Central memory CD8-positive, alpha-beta T cell (primary cell): Measurements from ENCODE around the gene LYPLA2.

Experiments used
- ATAC-seq: fragments of 150-1000 bp; cut with Tn5 transposase; replicated peaks from 2 replicates; pipeline ENCODE4 v1.10.0; 2022; ENCODE audit warnings: mild to moderate bottlenecking, moderate FRiP score, moderate number of reproducible peaks; ENCODE audit not compliant: poor library complexity, severe bottlenecking; ENCODE audit errors: extremely low read depth
- DNase-seq, 2 donors: peaks; one replicate each; pipeline ENCODE4 v3.0.0; 2021; ENCODE audit warnings: low spot score in 2 of 2
- H3K27ac Mint-ChIP-seq: one replicate; pipeline ENCODE4 v1.8.0; 2022; ENCODE audit warnings: low read depth, mild to moderate bottlenecking, moderate library complexity, mixed read lengths
- H3K27me3 Mint-ChIP-seq: one replicate; pipeline ENCODE4 v1.8.0; 2022; ENCODE audit warnings: mixed read lengths
- H3K36me3 Mint-ChIP-seq: one replicate; pipeline ENCODE4 v1.8.0; 2022; ENCODE audit warnings: mild to moderate bottlenecking, moderate library complexity, mixed read lengths; ENCODE audit not compliant: insufficient read depth
- H3K4me1 Mint-ChIP-seq: one replicate; pipeline ENCODE4 v1.8.0; 2022; ENCODE audit warnings: mixed read lengths
- H3K4me3 Mint-ChIP-seq: one replicate; pipeline ENCODE4 v1.8.0; 2022; ENCODE audit warnings: mild to moderate bottlenecking, moderate library complexity, mixed read lengths
- H3K9me3 Mint-ChIP-seq: one replicate; pipeline ENCODE4 v1.8.0; 2022; ENCODE audit warnings: mixed read lengths

The LYPLA2 gene

DNA sequence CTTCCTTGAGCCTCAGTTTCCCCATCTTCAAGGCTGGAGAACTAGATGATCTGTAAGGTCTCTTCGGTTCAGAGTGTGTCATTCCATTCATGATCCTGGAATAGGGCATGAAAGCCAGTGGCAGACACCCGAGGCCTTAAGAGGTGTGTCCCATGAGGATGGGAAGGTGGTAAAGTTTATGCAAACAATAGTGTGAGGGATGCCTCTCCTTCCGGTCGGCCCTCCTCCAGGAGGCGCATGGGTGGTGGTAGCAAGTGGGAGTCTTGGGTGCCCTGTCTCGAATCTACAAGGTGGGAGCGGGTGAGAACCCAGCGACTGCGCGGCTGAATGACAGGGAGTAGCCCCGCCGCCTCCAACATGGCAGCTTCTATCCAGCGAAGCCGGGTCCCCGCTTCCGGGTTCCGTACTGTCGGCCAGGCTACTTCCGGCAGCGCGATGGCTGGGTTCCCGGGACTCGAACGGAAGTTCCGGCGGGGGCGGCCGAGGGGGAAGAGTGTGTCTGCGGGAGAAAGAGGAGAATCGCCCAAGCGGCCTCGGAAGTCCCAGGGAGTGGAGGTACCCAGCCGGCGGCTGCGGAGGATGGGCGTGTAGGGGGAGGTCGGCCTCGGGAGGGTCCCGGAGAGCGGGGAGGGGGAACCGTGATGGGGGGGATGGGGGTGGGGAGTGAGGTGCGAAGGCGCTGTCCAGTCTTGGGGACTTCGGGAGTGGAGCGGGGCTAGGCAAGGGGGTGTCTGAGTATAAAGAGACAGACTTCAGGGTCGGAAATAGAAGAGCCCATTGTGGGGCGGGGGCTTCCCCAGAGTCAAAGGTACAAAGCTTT, at the start of gene LYPLA2:
TSS of gene LYPLA2 (plus strand) at position 450 of the 820 bp plus-strand sequence. CDS start 1,538 bp downstream, outside the sequence.
- H3K27me3 Mint-ChIP-seq: no peaks in the 10 kb centered on the region
- peak; percentile 69 to 71 for DNase-seq
- H3K36me3 Mint-ChIP-seq: peaks cover 52% of the 10 kb centered on the region
- H3K4me3 Mint-ChIP-seq: peak within 1 kb of the TSS; percentile 89
- no peaks in the 10 kb centered on the region for H3K9me3 Mint-ChIP-seq
- peak; percentile 91 for ATAC-seq
- H3K27ac Mint-ChIP-seq: peak within 1 kb of the TSS; percentile 98
- H3K4me1 Mint-ChIP-seq: peaks cover 30% of the 10 kb centered on the region

DNA sequence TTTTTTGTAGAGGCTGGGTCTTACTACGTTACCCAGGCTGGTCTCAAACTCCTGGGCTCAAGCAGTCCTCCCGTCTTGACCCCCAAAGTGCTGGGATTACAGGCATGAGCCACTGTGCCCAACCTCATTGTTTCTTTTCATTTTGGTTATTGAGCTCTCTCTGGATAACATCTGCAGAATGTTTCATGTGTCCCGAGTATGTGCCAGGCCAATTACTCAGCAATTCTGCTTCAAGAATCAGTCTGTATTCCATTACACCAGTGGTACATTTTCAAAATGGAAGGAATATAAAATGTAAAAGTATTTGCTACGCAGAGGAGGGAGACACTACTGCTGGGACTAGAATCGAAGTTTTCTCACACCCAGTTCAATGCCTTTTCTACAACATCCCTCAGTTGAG, 49.3 kb upstream of the LYPLA2 start:
- H3K9me3 Mint-ChIP-seq: no peaks in the 10 kb centered on the region
- peak overlapping the region; percentile 87 for H3K4me3 Mint-ChIP-seq
- no peaks in the 10 kb centered on the region for H3K27me3 Mint-ChIP-seq
- no peak overlapping the region for H3K27ac Mint-ChIP-seq
- DNase-seq (no peak), ATAC-seq (no peak)
- peaks cover 32% of the 10 kb centered on the region for H3K4me1 Mint-ChIP-seq
- H3K36me3 Mint-ChIP-seq: peaks cover 19% of the 10 kb centered on the region

DNA sequence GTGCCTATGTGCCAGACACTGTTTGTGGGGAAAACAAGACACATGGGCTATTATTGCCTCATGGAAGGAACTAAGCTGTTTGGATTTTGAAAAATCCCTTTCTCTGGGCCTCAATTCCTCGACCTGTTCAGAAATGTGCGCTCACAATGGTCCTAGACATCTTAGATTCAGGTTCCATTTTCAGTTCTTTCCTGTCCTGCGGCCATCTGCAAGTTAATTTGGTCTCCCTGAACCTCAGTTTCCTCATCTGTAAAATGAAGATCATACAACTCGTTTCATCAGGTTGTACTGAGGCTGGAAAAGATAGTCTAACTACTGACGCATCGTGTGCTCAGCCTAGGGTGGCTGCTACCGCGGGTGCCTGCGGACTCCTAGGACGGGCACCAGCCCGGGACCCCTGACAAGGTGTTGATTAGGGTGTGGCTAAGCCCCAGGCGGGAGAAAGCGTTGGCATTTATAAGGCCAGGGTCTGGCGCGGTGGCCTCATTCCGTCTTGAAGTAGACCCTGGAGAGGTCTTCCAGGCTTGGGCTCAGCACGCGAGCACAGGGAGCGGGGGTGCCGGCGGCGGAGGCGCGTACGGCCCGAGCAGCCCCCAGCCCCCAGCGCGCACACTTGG, 48.2 kb upstream of the LYPLA2 start:
- Mint-ChIP-seq H3K4me1 (peaks cover 43% of the 10 kb centered on the region), H3K4me3 (peak overlapping the region; percentile 87), H3K27me3 (no peaks in the 10 kb centered on the region), H3K27ac (peak overlapping the region; percentile 90), H3K9me3 (no peaks in the 10 kb centered on the region), H3K36me3 (peaks cover 24% of the 10 kb centered on the region)
- ATAC-seq (peak; percentile 29), DNase-seq (no peak)

DNA sequence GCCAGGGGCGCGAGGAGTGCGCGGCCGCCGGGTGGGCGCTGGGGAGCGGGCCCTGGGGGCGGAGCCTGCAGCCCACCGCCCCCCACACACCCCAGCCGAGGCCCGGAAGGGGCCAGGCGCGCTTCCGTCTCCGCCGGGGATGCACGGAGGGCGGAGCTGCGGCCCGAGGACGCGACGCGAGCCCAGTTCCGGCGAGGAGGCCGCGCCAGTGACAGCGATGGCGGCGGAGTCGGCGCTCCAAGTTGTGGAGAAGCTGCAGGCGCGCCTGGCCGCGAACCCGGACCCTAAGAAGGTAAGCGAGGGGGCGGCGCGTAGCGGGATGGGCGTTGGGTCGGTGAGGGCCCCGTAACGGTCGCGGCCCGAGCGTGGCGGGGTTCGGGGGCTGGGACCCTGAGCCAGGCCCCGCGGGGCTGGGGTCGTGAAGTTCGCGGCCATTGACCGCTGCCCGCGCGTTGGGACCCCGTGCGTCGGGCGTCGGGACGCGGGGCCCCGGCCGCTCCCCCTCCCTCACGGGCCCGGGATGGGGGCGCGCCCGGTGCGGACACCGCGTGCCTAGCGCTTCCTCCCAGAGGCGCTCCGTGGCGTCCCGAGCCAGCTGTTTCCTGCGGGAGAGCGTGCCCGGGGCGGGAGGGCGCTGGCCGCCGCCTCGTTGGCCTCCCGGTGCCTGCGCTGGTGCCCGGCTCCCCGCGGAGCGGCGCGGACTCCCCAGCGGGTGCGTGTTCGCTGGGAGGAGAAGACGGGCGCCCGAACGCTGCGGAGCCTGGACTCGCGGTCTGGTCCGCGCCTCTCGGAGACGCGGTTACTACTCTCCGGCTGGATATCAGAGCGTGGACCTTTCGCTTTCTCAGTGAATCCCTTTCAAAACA, 47.4 kb upstream of the LYPLA2 start, which contains the start of gene ELOA:
TSS of gene ELOA (plus strand) at position 185 of the 866 bp plus-strand sequence. CDS start at position 218, 33 bp downstream.
- Mint-ChIP-seq H3K27me3 (no peaks in the 10 kb centered on the region), H3K4me3 (peak within 1 kb of the TSS; percentile 87), H3K9me3 (no peaks in the 10 kb centered on the region), H3K27ac (peak within 1 kb of the TSS; percentile 90), H3K36me3 (peaks cover 24% of the 10 kb centered on the region), H3K4me1 (peaks cover 50% of the 10 kb centered on the region)
- DNase-seq: peak; percentile 51 to 54
- peak; percentile 94 for ATAC-seq

DNA sequence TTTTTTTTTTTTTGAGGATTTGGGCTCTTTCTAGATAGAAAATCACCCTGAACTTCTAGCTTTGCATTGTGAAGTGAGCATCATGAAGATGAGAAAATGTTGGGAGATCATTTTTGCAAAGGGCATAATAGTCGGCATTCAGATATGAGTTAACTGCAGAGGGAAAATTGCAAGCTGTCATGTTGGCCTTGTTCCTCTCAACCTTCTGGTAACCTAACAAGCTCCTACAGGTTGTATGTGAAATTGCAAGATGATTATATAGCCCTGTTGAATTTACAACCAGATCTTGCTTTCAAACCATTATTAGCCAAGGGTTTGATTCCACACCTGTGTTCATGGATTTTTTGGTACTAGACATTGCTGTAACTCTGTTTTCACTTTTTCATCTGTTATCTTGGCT, 45.4 kb upstream of the LYPLA2 start:
- H3K9me3 Mint-ChIP-seq: no peaks in the 10 kb centered on the region
- H3K4me1 Mint-ChIP-seq: peaks cover 57% of the 10 kb centered on the region
- H3K4me3 Mint-ChIP-seq: peak overlapping the region; percentile 87
- DNase-seq (no peak), ATAC-seq (no peak)
- no peaks in the 10 kb centered on the region for H3K27me3 Mint-ChIP-seq
- H3K27ac Mint-ChIP-seq: peak overlapping the region; percentile 87
- peaks cover 36% of the 10 kb centered on the region for H3K36me3 Mint-ChIP-seq

DNA sequence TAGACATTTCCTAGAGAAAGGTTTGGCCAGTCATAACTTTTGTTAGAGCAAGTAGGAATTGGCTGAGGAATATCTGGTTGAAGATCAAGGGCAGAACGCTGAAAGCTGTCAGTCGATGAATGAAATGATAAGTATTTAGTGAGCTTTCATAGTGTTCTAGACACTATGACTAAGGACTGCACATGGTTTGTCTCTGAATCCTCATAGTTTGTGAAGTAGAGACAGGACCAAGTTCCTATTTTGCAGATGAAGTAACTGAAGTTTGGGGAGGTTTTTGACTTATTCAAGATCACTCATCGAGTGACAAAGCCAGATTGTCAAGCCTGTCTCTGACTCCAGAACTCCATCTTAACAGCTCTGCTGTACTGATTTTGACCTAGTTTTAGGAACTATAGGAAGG, 42.9 kb upstream of the LYPLA2 start:
- Mint-ChIP-seq H3K36me3 (peaks cover 54% of the 10 kb centered on the region), H3K4me3 (no peak overlapping the region), H3K4me1 (peaks cover 52% of the 10 kb centered on the region), H3K27me3 (no peaks in the 10 kb centered on the region), H3K27ac (no peak overlapping the region), H3K9me3 (no peaks in the 10 kb centered on the region)
- no peak for DNase-seq
- no peak for ATAC-seq

DNA sequence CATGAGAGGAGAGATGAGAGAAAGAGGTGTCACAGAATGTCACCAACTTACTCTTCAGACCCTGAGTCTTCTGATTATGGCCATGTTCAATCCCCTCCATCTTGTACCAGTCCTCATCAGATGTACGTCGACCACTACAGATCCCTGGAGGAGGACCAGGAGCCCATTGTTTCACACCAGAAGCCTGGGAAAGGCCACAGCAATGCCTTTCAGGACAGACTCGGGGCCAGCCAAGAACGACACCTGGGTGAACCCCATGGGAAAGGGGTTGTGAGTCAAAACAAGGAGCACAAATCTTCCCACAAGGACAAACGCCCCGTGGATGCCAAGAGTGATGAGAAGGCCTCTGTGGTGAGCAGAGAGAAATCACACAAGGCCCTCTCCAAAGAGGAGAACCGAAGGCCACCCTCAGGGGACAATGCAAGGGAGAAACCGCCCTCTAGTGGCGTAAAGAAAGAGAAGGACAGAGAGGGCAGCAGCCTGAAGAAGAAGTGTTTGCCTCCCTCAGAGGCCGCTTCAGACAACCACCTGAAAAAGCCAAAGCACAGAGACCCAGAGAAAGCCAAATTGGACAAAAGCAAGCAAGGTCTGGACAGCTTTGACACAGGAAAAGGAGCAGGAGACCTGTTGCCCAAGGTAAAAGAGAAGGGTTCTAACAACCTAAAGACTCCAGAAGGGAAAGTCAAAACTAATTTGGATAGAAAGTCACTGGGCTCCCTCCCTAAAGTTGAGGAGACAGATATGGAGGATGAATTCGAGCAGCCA, 39.7 kb upstream of the LYPLA2 start:
- ATAC-seq: no peak
- peaks cover 37% of the 10 kb centered on the region for H3K4me1 Mint-ChIP-seq
- peak in 1 of 2 donors; percentile 11 for DNase-seq
- H3K9me3 Mint-ChIP-seq: no peaks in the 10 kb centered on the region
- H3K36me3 Mint-ChIP-seq: peaks cover 69% of the 10 kb centered on the region
- H3K27ac Mint-ChIP-seq: peak overlapping the region; percentile 64
- no peaks in the 10 kb centered on the region for H3K27me3 Mint-ChIP-seq
- H3K4me3 Mint-ChIP-seq: no peak overlapping the region

DNA sequence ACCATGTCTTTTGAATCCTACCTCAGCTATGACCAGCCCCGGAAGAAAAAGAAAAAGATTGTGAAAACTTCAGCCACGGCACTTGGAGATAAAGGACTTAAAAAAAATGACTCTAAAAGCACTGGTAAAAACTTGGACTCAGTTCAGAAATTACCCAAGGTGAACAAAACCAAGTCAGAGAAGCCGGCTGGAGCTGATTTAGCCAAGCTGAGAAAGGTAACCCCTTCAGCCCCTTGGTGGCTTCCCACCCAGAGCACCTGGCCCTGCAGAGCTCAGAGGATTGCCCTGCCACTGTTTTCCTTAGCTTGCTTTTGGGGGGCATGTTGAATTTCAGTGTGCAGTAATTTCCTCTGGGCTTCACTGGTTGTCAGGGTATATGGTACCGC, 39.1 kb upstream of the LYPLA2 start:
- H3K27ac Mint-ChIP-seq: no peak overlapping the region
- no peaks in the 10 kb centered on the region for H3K27me3 Mint-ChIP-seq
- ATAC-seq (no peak), DNase-seq (no peak)
- H3K9me3 Mint-ChIP-seq: no peaks in the 10 kb centered on the region
- peaks cover 35% of the 10 kb centered on the region for H3K4me1 Mint-ChIP-seq
- H3K36me3 Mint-ChIP-seq: peaks cover 73% of the 10 kb centered on the region
- H3K4me3 Mint-ChIP-seq: no peak overlapping the region

DNA sequence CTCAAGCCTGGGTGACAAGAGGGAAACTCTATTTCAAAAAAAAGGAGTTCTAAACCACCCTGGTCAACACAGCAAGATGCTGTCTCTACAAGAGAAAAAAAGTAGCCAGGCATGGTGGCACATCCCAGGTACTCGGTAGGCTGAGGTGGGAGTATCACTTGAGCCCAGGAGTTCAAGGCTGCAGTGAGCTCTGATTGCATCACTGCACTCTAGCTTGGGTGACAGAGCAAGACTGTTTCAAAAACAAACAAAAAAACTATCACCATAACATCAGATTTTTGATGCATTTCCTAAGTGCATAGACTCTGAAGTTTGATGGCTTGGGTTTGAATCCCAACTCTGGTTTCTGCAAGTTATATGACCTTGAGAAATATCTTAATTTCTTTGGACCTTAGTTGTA, 38.0 kb upstream of the LYPLA2 start:
- DNase-seq (no peak), ATAC-seq (no peak)
- Mint-ChIP-seq H3K36me3 (peaks cover 79% of the 10 kb centered on the region), H3K9me3 (no peaks in the 10 kb centered on the region), H3K4me3 (no peak overlapping the region), H3K27ac (no peak overlapping the region), H3K4me1 (peaks cover 25% of the 10 kb centered on the region), H3K27me3 (no peaks in the 10 kb centered on the region)

DNA sequence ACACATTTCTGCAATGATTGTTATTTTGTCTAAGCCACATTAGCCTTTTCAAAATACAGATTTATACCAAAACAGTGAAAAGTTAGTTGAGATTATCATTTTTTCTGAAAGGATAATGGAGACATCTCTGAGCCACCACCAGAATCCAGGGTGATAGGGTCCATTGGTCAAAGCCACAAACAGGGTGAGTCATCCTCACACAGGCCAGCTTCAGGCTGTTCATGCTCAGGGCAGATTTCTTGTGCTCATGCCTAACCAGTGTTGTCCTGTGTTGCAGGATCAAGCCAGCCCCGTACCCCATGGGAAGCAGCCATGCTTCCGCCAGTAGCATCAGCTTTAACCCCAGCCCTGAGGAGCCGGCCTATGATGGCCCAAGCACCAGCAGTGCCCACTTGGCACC, 34.3 kb upstream of the LYPLA2 start:
- ATAC-seq (no peak), DNase-seq (no peak)
- no peaks in the 10 kb centered on the region for H3K27me3 Mint-ChIP-seq
- no peak overlapping the region for H3K4me3 Mint-ChIP-seq
- no peak overlapping the region for H3K27ac Mint-ChIP-seq
- peaks cover 84% of the 10 kb centered on the region for H3K36me3 Mint-ChIP-seq
- no peaks in the 10 kb centered on the region for H3K9me3 Mint-ChIP-seq
- peaks cover 9% of the 10 kb centered on the region for H3K4me1 Mint-ChIP-seq

DNA sequence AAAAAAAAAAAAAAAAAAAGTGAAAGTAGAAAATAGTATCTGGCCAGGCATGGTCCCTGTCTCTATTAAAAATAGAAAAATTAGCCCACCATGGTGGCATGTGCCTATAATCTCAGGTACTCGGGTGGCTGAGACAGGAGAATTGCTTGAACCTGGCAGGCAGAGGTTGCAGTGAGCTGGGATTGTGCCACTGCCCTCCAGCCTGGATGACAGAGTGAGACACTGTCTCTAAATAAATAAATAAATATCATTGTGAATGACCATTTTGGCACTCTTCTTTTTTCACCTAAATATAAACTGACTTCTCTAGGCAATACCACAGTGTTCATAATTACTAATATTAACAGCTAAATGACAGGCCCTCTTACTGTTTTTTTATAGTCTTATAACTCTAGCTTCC, 33.1 kb upstream of the LYPLA2 start:
- DNase-seq (no peak), ATAC-seq (no peak)
- no peak overlapping the region for H3K27ac Mint-ChIP-seq
- H3K36me3 Mint-ChIP-seq: peaks cover 81% of the 10 kb centered on the region
- peaks cover 9% of the 10 kb centered on the region for H3K4me1 Mint-ChIP-seq
- no peaks in the 10 kb centered on the region for H3K9me3 Mint-ChIP-seq
- H3K27me3 Mint-ChIP-seq: no peaks in the 10 kb centered on the region
- H3K4me3 Mint-ChIP-seq: no peak overlapping the region

DNA sequence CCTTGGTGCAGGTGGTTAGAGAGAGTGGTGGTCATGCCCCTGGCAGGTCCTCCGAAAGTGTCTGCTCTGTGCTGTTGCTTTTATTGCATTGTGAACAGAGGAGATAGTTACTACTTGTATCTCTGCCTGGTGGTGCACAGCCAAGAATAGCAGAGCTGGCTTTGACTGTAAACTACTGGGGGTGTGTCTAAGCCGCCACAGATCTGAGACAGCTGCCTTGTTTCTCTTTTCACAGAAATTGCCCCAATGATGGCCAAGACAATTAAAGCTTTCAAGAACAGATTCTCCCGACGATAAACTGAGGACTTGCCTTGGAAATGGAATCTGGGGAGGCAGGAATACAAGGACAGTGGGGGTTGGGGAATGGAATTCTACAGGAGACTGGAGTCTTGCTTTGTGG, 31.7 kb upstream of the LYPLA2 start:
- H3K4me3 Mint-ChIP-seq: no peak overlapping the region
- peaks cover 9% of the 10 kb centered on the region for H3K4me1 Mint-ChIP-seq
- no peak overlapping the region for H3K27ac Mint-ChIP-seq
- peaks cover 73% of the 10 kb centered on the region for H3K36me3 Mint-ChIP-seq
- DNase-seq: no peak
- no peaks in the 10 kb centered on the region for H3K27me3 Mint-ChIP-seq
- no peaks in the 10 kb centered on the region for H3K9me3 Mint-ChIP-seq
- ATAC-seq: no peak
